ENCODE measurements around the gene HAPLN3. TPM values are rescaled to one million over a fixed set of nuclear protein-coding genes. Genes with fewer than 3 reads are reported as not detected.

Gene HAPLN3
- total RNA-seq, 1 donor from 2014 or later: 189 TPM

GRCh38 chr15:88908697-88909621, 13.6 kb upstream of the HAPLN3 start:
- Histone ChIP-seq H3K9me3 (no peaks in the 10 kb centered on the region), H3K36me3 (peaks cover 42 to 72% of the 10 kb centered on the region in 2 donors), H3K4me3 (peak overlapping the region; percentile 88 to 89), H3K27me3 (no peaks in the 10 kb centered on the region), H3K27ac (peak overlapping the region; percentile 94), H3K4me1 (peaks cover 30 to 68% of the 10 kb centered on the region in 2 donors)
- peak in 1 of 2 donors; percentile 60 for DNase-seq (ENCODE audit: low spot score in 2 of 2)
- intact Hi-C loops (cut with DNase I): no loop called here
- TF ChIP-seq CTCF (IDR thresholded peaks at IDR 0.05): no peak

GRCh38 chr15:88908123-88908522, 12.8 kb upstream of the HAPLN3 start:
- no peak for DNase-seq (ENCODE audit: low spot score in 2 of 2)
- intact Hi-C loops (cut with DNase I): no loop called here
- Histone ChIP-seq H3K27me3 (no peaks in the 10 kb centered on the region), H3K36me3 (peaks cover 51 to 80% of the 10 kb centered on the region in 2 donors), H3K27ac (peak overlapping the region; percentile 94), H3K4me1 (peaks cover 30 to 67% of the 10 kb centered on the region in 2 donors), H3K9me3 (no peaks in the 10 kb centered on the region), H3K4me3 (peak overlapping the region; percentile 31 to 89)
- no peak for TF ChIP-seq CTCF (IDR thresholded peaks at IDR 0.05)

- peak in 1 of 2 donors; percentile 63 for DNase-seq (ENCODE audit: low spot score in 2 of 2)
- Histone ChIP-seq H3K4me1 (peaks cover 30 to 77% of the 10 kb centered on the region in 2 donors), H3K36me3 (peaks cover 61 to 91% of the 10 kb centered on the region in 2 donors), H3K9me3 (no peaks in the 10 kb centered on the region), H3K4me3 (peak overlapping the region; percentile 31 to 89), H3K27ac (peak overlapping the region; percentile 94), H3K27me3 (no peaks in the 10 kb centered on the region)
- intact Hi-C loops (cut with DNase I): no loop called here
- TF ChIP-seq CTCF (IDR thresholded peaks at IDR 0.05): no peak
Observed at GRCh38 chr15:88907111-88907510, 11.8 kb upstream of the HAPLN3 start.

- Histone ChIP-seq H3K4me1 (peaks cover 30 to 82% of the 10 kb centered on the region in 2 donors), H3K27me3 (no peaks in the 10 kb centered on the region), H3K27ac (peak overlapping the region; percentile 94), H3K9me3 (no peaks in the 10 kb centered on the region), H3K36me3 (peaks cover 64 to 96% of the 10 kb centered on the region in 2 donors), H3K4me3 (peak overlapping the region in 1 of 2 donors; percentile 6)
- peak in 1 of 2 donors; percentile 61 for DNase-seq (ENCODE audit: low spot score in 2 of 2)
- TF ChIP-seq CTCF (IDR thresholded peaks at IDR 0.05): no peak
- intact Hi-C loops (cut with DNase I): no loop called here
Observed at GRCh38 chr15:88906551-88906950, 11.2 kb upstream of the HAPLN3 start.

GRCh38 chr15:88906130-88906529, 10.8 kb upstream of the HAPLN3 start:
- H3K36me3 ChIP-seq: peaks cover 68 to 96% of the 10 kb centered on the region in 2 donors
- TF ChIP-seq CTCF (IDR thresholded peaks at IDR 0.05): no peak
- H3K27ac ChIP-seq: peak overlapping the region; percentile 94
- intact Hi-C loops (cut with DNase I): no loop called here
- H3K4me1 ChIP-seq: peaks cover 30 to 85% of the 10 kb centered on the region in 2 donors
- no peaks in the 10 kb centered on the region for H3K27me3 ChIP-seq
- no peak for DNase-seq (ENCODE audit: low spot score in 2 of 2)
- no peak overlapping the region for H3K4me3 ChIP-seq
- H3K9me3 ChIP-seq: no peaks in the 10 kb centered on the region
